Upper lobe of left lung (tissue), 6 donors: ENCODE measurements around the gene VPS35L. TPM values are rescaled to one million over a fixed set of nuclear protein-coding genes. Genes with fewer than 3 reads are reported as not detected.

ENCODE experiments used
- ATAC-seq, 2 donors: fragments of 200-7000 bp; cut with Tn5 transposase; one replicate each; pipeline ENCODE4 v1.9.1; 2022; ENCODE audit warnings: mild to moderate bottlenecking in 2 of 2, moderate library complexity in 2 of 2; ENCODE audit not compliant: low FRiP score in 2 of 2
- DNase-seq, 2 donors: peaks; one replicate each; pipeline ENCODE4 v3.0.0-alpha.2; 2019 to 2020
- H3K27ac ChIP-seq, 4 donors: fragments of 200-600 bp; sonication (generic); one replicate each; pipeline ENCODE4 v1.5.1; 2016 to 2019
- H3K27me3 ChIP-seq, 4 donors: fragments of 200-600 bp; sonication (generic); one replicate each; pipeline ENCODE4 v1.5.1; 2017 to 2019
- H3K36me3 ChIP-seq, 4 donors: fragments of 200-600 bp; sonication (generic); one replicate each; pipeline ENCODE4 v1.5.1; 2016 to 2019
- H3K4me1 ChIP-seq, 4 donors: fragments of 200-600 bp; sonication (generic); one replicate each; pipeline ENCODE4 v1.5.1; 2018 to 2019
- H3K4me3 ChIP-seq, 4 donors: fragments of 200-600 bp; sonication (generic); one replicate each; pipeline ENCODE4 v1.5.1; 2017 to 2019; ENCODE audit warnings: mild to moderate bottlenecking in 2 of 4, moderate library complexity in 1 of 4
- H3K9me3 ChIP-seq, 4 donors: fragments of 200-600 bp; sonication (generic); one replicate each; pipeline ENCODE4 v1.5.1; 2018 to 2019
- EP300 ChIP-seq, 4 donors: sonication (generic); formaldehyde crosslinking; IDR thresholded peaks; one replicate each; pipeline ENCODE4 v1.5.1; 2017; ENCODE audit warnings: antibody characterized with exemption in 4 of 4, control low read depth in 2 of 4
- POLR2A ChIP-seq, 4 donors: fragments of 450-650 bp; IDR thresholded peaks; one replicate each; pipeline ENCODE4 v1.5.1; 2016 to 2017; ENCODE audit warnings: antibody characterized with exemption in 4 of 4, mild to moderate bottlenecking in 2 of 4
- POLR2AphosphoS5 ChIP-seq, 2 donors: sonication (generic); formaldehyde crosslinking; IDR thresholded peaks; one replicate each; pipeline ENCODE4 v1.5.1; 2017; ENCODE audit warnings: antibody characterized with exemption in 2 of 2
- WGBS, 2 donors: methylation state at CpG; one replicate each; pipeline ENCODE4 v1.1.5; 2017 to 2018; 5-methylcytosine and 5-hydroxymethylcytosine counted together
- total RNA-seq, 6 donors: library from RNA; depleted of rRNA in 4 of 6; stranded (reverse); fragments of >200 nt in 4 of 6; gene quantifications; one replicate each; pipeline versions ENCODE4 v1.1.0 to v1.2.1, GENCODE V29; 2016 to 2021
- TF ChIP-seq, protein P1 (sequence below), 6 experiments: fragments of 450-650 bp in 4 of 6; fragments of 200-600 bp in 2 of 6; sonication (generic) in 2 of 6; IDR thresholded peaks; one replicate each; pipeline ENCODE4 v1.5.1; 2016 to 2019; ENCODE audit warnings: antibody characterized with exemption in 6 of 6
- donor health status: DM: no; HTN: no; CAD: no; lungs with moderate emphysema.
- donor health status: DM: no; HTN: yes; CAD: no; lungs with severe emphysema.

Gene VPS35L
- total RNA-seq, 6 donors from 2014 or later: 39.8 to 52.9 (median 45.2) TPM

DNA sequence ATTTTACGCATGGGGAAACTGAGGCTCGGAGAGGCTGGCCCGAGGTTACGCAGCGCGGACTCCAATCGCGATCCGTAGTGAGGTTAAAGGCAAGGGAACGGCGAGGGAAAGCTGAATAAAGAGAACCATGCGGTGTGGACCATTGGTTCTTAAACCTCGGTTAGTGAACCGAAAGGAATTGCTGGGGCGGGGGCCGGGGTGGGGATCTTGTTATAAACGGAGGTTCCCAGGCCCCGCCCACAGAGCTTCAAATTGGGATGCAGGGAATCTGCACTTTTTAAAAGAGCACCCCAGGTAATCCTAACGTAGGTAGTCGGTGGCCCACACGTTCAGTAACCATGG lies 163.1 kb downstream of the VPS35L start:
- DNase-seq: no peak
- Histone ChIP-seq H3K4me1 (peaks cover 12 to 23% (median 14%) of the 10 kb centered on the region in 4 donors), H3K27me3 (no peaks in the 10 kb centered on the region), H3K27ac (peak overlapping the region; percentile 74 to 86 (median 79)), H3K9me3 (no peaks in the 10 kb centered on the region), H3K4me3 (peak overlapping the region; percentile 59 to 100 (median 90)), H3K36me3 (peaks cover 0 to 12% (median 8%) of the 10 kb centered on the region in 4 donors)
- 1% methylated on average over 21 of the region's 21 CpGs for WGBS, 2 donors
- no peak for ATAC-seq
- TF ChIP-seq EP300 (IDR thresholded peaks at IDR 0.05) (no peak), POLR2A (IDR thresholded peaks at IDR 0.05) (no peak), POLR2AphosphoS5 (IDR thresholded peaks at IDR 0.05) (no peak)
- TF ChIP-seq, protein P1, sequence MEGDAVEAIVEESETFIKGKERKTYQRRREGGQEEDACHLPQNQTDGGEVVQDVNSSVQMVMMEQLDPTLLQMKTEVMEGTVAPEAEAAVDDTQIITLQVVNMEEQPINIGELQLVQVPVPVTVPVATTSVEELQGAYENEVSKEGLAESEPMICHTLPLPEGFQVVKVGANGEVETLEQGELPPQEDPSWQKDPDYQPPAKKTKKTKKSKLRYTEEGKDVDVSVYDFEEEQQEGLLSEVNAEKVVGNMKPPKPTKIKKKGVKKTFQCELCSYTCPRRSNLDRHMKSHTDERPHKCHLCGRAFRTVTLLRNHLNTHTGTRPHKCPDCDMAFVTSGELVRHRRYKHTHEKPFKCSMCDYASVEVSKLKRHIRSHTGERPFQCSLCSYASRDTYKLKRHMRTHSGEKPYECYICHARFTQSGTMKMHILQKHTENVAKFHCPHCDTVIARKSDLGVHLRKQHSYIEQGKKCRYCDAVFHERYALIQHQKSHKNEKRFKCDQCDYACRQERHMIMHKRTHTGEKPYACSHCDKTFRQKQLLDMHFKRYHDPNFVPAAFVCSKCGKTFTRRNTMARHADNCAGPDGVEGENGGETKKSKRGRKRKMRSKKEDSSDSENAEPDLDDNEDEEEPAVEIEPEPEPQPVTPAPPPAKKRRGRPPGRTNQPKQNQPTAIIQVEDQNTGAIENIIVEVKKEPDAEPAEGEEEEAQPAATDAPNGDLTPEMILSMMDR (IDR thresholded peaks at IDR 0.05): no peak

DNA sequence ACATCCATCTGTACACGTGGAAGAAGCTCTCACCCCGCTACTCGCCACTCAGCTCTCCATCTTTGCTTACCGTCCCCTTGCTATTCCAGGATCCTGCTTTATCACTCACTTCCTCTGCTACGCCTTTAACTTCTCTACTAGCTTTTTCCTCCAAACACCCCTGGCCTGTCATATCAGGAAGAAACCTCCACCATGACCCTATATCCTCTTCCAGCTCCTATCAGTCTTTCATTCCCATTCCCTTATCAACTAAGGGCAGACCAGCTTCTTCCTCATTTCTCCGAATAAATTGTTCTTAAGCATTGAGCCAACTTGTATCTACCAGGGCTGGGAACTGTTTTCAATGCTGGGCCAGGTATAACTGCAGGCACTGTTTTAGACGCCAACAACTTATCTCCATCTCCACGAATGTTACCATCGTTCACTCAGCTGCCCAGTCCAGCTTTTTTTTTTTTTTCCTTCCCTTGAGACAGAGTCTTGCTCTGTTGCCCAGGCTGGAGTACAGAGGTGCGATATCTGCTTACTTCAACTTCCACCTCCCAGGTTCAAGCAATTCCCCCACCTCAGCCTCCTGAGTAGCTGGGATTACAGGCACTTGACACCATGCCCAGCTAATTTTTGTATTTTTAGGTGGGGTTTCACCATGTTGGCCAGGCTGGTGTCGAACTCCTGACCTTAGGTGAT lies 166.9 kb downstream of the VPS35L start:
- H3K27ac ChIP-seq: no peak overlapping the region
- H3K9me3 ChIP-seq: no peaks in the 10 kb centered on the region
- peaks cover 5 to 9% (median 7%) of the 10 kb centered on the region in 4 donors for H3K4me1 ChIP-seq
- no peaks in the 10 kb centered on the region for H3K36me3 ChIP-seq
- H3K27me3 ChIP-seq: no peaks in the 10 kb centered on the region
- 77 to 79% methylated on average over 11 of the region's 11 CpGs for WGBS, 2 donors
- DNase-seq (no peak), ATAC-seq (no peak)
- TF ChIP-seq EP300 (IDR thresholded peaks at IDR 0.05) (no peak), POLR2A (IDR thresholded peaks at IDR 0.05) (no peak), POLR2AphosphoS5 (IDR thresholded peaks at IDR 0.05) (no peak)
- TF ChIP-seq, protein P1 (IDR thresholded peaks at IDR 0.05): no peak
- no peak overlapping the region for H3K4me3 ChIP-seq

DNA sequence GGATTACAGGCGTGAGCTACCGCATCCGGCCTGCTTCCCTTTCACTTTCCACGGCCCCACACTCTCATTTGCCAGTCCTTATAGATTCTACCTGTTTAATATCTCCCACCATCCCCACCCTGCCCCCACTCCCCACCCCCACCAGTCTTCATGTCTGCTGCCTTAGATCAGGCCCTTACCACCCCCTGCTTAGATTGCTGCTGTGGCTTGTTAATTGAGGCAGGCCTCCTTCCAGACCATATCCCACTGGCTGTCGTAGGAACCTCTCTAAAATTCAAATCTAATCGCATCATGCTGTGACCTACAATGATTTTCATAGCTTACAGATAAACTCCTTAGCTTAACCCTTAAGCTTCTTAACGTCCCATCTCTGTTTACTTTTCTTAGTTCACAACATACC lies 167.5 kb downstream of the VPS35L start:
- 89 to 92% methylated on average over 7 of the region's 7 CpGs for WGBS, 2 donors
- Histone ChIP-seq H3K4me1 (peaks cover 5 to 9% (median 7%) of the 10 kb centered on the region in 4 donors), H3K27me3 (no peaks in the 10 kb centered on the region), H3K9me3 (no peaks in the 10 kb centered on the region), H3K27ac (no peak overlapping the region), H3K4me3 (no peak overlapping the region), H3K36me3 (no peaks in the 10 kb centered on the region)
- TF ChIP-seq POLR2A (IDR thresholded peaks at IDR 0.05): no peak
- TF ChIP-seq, protein P1 (IDR thresholded peaks at IDR 0.05): no peak
- no peak for DNase-seq
- ATAC-seq: no peak

DNA sequence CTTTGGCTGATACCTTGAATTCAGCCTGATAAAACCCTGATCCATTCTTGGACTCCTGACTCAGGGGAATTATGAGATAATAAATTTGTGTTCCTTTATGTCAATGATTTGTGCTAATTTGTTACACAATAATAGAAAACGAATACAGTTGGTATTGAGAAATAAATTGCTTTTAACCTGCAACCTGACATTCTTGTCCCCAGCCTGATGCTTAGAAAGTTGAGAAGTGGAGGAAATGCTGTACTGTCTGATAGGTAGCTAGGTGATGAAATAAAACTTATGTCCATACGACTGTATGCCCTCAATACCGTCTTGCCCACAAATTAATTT lies 173.1 kb downstream of the VPS35L start:
- DNase-seq: no peak
- 80 to 84% methylated on average over 3 of the region's 3 CpGs for WGBS, 2 donors
- Histone ChIP-seq H3K9me3 (no peaks in the 10 kb centered on the region), H3K4me3 (no peak overlapping the region), H3K27ac (no peak overlapping the region), H3K4me1 (no peaks in the 10 kb centered on the region), H3K36me3 (peaks cover 0 to 5% (median 0%) of the 10 kb centered on the region in 4 donors), H3K27me3 (no peaks in the 10 kb centered on the region)
- TF ChIP-seq POLR2AphosphoS5 (IDR thresholded peaks at IDR 0.05): no peak
- ATAC-seq: no peak

DNA sequence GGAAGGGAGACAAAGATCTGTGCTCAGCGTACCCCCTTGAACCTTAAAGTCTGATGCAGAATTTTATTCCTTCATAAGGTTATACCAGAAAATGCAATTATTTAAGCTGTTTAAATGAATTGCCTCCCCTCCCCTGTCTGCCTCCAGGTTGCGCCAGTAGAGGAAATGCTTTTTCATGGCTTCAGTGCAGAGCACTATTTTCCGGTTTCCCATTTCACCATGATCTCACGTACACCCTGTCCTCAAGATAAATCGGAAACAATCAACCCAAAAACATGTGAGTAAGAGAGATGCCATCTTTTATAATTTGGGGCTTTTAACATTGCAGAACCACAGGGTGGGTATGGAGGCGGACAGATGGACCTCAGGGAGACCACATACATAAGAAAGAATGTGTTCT lies 178.0 kb downstream of the VPS35L start:
- no peaks in the 10 kb centered on the region for H3K4me1 ChIP-seq
- WGBS, 2 donors: 84 to 92% methylated on average over 6 of the region's 6 CpGs
- no peaks in the 10 kb centered on the region for H3K27me3 ChIP-seq
- no peak overlapping the region for H3K4me3 ChIP-seq
- H3K36me3 ChIP-seq: peaks cover 0 to 16% (median 3%) of the 10 kb centered on the region in 4 donors
- no peaks in the 10 kb centered on the region for H3K9me3 ChIP-seq
- TF ChIP-seq EP300 (IDR thresholded peaks at IDR 0.05): no peak
- TF ChIP-seq POLR2AphosphoS5 (IDR thresholded peaks at IDR 0.05): no peak
- TF ChIP-seq POLR2A (IDR thresholded peaks at IDR 0.05): no peak
- TF ChIP-seq, protein P1 (IDR thresholded peaks at IDR 0.05): no peak
- H3K27ac ChIP-seq: no peak overlapping the region
- ATAC-seq (no peak), DNase-seq (no peak)
